Measurements from ENCODE around the gene CSTPP1. TPM values are rescaled to one million over a fixed set of nuclear protein-coding genes. Genes with fewer than 3 reads are reported as not detected.

The CSTPP1 gene
- polyA plus RNA-seq, 1 experiment: 48.7 TPM

GRCh38 chr11:47106798-47107411 lies 170.3 kb downstream of the CSTPP1 start:
- no peak for TF ChIP-seq CTCF (IDR thresholded peaks at IDR 0.05; ENCODE audit: insufficient read depth, low read depth, low read length)
- CTCF ChIA-PET: interaction anchor here (0.7 kb wide), 1 partner anchor 13 kb away, joined by 4 read pairs; no protein-coding TSS in a partner anchor

DNA sequence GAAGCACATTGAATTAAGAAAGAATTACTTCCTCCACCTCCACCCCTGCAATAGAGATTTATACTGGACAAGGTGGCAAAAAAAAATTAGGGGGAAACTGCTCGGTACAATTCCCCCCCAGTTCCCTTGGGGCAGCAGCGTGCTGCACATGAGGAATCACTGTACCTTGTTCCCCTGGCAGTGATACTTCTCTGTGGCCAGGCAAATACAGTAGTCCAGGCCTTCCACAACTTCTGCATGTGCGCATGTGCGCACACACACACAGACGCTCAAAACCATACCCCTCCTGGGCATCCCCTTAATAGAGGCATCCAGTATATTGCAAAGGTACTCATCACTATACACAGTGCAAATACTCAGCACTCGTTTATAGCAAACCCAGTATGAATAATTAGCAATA lies 171.2 kb downstream of the CSTPP1 start:
- TF ChIP-seq CTCF (IDR thresholded peaks at IDR 0.05; ENCODE audit: insufficient read depth, low read depth, low read length): no peak
- ChIA-PET POLR2A (no interaction called here), CTCF (no interaction called here)
- Histone ChIP-seq H3K36me3 (ENCODE audit: control insufficient read depth, insufficient read depth, low read length) (no peaks in the 10 kb centered on the region), H3K27me3 (ENCODE audit: control insufficient read depth, insufficient read depth, low read length) (no peaks in the 10 kb centered on the region), H3K4me3 (ENCODE audit: low read depth, low read length) (no peak overlapping the region)
- no peak for DNase-seq (ENCODE audit: low read depth)

More at GRCh38 chr11:47106798-47107411, 170.3 kb downstream of the CSTPP1 start:
- H3K27me3 ChIP-seq (ENCODE audit: control insufficient read depth, insufficient read depth, low read length): no peaks in the 10 kb centered on the region
- POLR2A ChIA-PET: no interaction called here
- no peak overlapping the region for H3K4me3 ChIP-seq (ENCODE audit: low read depth, low read length)
- no peaks in the 10 kb centered on the region for H3K36me3 ChIP-seq (ENCODE audit: control insufficient read depth, insufficient read depth, low read length)
- no peak for DNase-seq (ENCODE audit: low read depth)

DNA sequence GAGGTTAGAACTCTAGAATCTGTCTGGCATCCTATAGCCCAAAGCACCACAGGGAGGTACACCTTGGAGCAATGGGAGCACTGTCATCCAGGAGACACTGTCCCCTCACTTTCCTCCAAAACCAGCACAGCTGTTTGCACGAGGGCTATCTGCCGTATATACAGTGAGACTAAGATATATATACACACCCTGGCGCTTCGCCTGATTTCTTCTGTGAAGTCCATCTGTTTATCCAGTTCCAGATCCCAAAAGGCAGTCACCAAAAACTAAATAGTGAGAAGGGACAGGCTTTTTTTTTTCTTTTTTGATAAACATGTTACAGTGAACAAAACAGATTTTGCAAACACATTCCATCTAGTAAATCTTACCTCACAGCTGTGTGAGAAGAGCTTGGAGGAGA lies 171.7 kb downstream of the CSTPP1 start:
- no peaks in the 10 kb centered on the region for H3K36me3 ChIP-seq (ENCODE audit: control insufficient read depth, insufficient read depth, low read length)
- ChIA-PET CTCF (interaction anchor here (1.0 kb wide), 1 partner anchor 13 kb away, joined by 5 read pairs; no protein-coding TSS in a partner anchor), POLR2A (no interaction called here)
- DNase-seq (ENCODE audit: low read depth): no peak
- TF ChIP-seq CTCF (IDR thresholded peaks at IDR 0.05; ENCODE audit: insufficient read depth, low read depth, low read length): no peak
- H3K27me3 ChIP-seq (ENCODE audit: control insufficient read depth, insufficient read depth, low read length): no peaks in the 10 kb centered on the region
- no peak overlapping the region for H3K4me3 ChIP-seq (ENCODE audit: low read depth, low read length)

GRCh38 chr11:47109051-47109726 lies 172.6 kb downstream of the CSTPP1 start:
- CTCF ChIA-PET: interaction anchor here (0.7 to 1.1 kb wide), 4 partner anchors 12 to 608 kb away, joined by 3 to 5 read pairs (median 3); no protein-coding TSS in a partner anchor
- no peak for TF ChIP-seq CTCF (IDR thresholded peaks at IDR 0.05; ENCODE audit: insufficient read depth, low read depth, low read length)
- H3K27me3 ChIP-seq (ENCODE audit: control insufficient read depth, insufficient read depth, low read length): no peaks in the 10 kb centered on the region
- H3K4me3 ChIP-seq (ENCODE audit: low read depth, low read length): no peak overlapping the region
- POLR2A ChIA-PET: interaction anchor here (0.7 kb wide), 1 partner anchor 34 kb away, joined by 3 read pairs; no protein-coding TSS in a partner anchor
- H3K36me3 ChIP-seq (ENCODE audit: control insufficient read depth, insufficient read depth, low read length): no peaks in the 10 kb centered on the region
- DNase-seq (ENCODE audit: low read depth): no peak

DNA sequence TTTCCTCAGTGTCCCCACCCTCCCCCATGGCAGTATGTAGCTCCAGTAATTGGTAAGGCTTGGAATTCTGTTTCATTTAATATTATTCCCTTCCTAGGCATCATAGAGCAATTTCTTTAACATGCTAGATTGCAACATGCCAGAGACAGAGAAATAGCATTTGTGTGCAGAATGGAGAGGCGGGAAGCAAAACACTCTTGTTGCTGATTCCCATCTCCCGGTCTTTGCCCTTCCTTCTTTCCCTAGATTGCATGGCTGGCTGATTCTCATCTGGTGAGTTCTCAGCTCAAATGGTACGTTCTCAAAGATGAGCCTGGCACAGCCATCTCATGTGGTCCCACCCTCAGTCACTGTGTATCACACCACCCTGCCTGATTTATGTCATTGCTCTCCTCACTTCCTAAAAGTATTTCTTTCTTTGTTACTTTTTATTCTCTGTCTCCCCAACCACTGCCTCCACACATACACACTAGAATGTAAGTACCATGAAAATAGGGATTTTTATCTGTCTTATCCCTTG lies 173.2 kb downstream of the CSTPP1 start:
- DNase-seq (ENCODE audit: low read depth): no peak
- no peak for TF ChIP-seq CTCF (IDR thresholded peaks at IDR 0.05; ENCODE audit: insufficient read depth, low read depth, low read length)
- no peaks in the 10 kb centered on the region for H3K27me3 ChIP-seq (ENCODE audit: control insufficient read depth, insufficient read depth, low read length)
- ChIA-PET CTCF (interaction anchor here (0.7 to 1.1 kb wide), 3 partner anchors 41 to 609 kb away, joined by 3 read pairs; no protein-coding TSS in a partner anchor), POLR2A (interaction anchor here (0.7 kb wide), 1 partner anchor 34 kb away, joined by 3 read pairs; no protein-coding TSS in a partner anchor)
- no peaks in the 10 kb centered on the region for H3K36me3 ChIP-seq (ENCODE audit: control insufficient read depth, insufficient read depth, low read length)
- no peak overlapping the region for H3K4me3 ChIP-seq (ENCODE audit: low read depth, low read length)
